Measurements from ENCODE around the gene PAEP.

GRCh38 chr9:135512241-135512603 is 49.3 kb upstream of the PAEP start:
- TF ChIP-seq, protein P1, sequence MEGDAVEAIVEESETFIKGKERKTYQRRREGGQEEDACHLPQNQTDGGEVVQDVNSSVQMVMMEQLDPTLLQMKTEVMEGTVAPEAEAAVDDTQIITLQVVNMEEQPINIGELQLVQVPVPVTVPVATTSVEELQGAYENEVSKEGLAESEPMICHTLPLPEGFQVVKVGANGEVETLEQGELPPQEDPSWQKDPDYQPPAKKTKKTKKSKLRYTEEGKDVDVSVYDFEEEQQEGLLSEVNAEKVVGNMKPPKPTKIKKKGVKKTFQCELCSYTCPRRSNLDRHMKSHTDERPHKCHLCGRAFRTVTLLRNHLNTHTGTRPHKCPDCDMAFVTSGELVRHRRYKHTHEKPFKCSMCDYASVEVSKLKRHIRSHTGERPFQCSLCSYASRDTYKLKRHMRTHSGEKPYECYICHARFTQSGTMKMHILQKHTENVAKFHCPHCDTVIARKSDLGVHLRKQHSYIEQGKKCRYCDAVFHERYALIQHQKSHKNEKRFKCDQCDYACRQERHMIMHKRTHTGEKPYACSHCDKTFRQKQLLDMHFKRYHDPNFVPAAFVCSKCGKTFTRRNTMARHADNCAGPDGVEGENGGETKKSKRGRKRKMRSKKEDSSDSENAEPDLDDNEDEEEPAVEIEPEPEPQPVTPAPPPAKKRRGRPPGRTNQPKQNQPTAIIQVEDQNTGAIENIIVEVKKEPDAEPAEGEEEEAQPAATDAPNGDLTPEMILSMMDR (conservative IDR thresholded peaks at IDR 0.05 in 1 of 2, IDR thresholded peaks at IDR 0.05 in 1 of 2; ENCODE audit: extremely low read depth in 1 of 2, insufficient read depth in 1 of 2, low read depth in 1 of 2, low read length in 2 of 2) = no peak
- no peak for TF ChIP-seq EZH2 (IDR thresholded peaks at IDR 0.05; ENCODE audit: borderline replicate concordance, low read length)

Measured in mammary epithelial cell (primary cell).